Activated T-cell treated with anti-CD3 and anti-CD28 coated beads for 1 hour (primary cell): ENCODE measurements around the gene PRSS22.

Experiments used
- DNase-seq: peaks from one replicate; pipeline ENCODE4 v3.0.0-alpha.2; 2020; ENCODE audit warnings: low read depth

PRSS22 gene

GRCh38 chr16:2852003-2852730 lies 5.8 kb downstream of the PRSS22 start:
- DNase-seq, result no peak

- no peak for DNase-seq
Observed at GRCh38 chr16:2848933-2849725, 8.8 kb downstream of the PRSS22 start.

- no peak for DNase-seq
Observed at GRCh38 chr16:2846511-2847310, 11.3 kb downstream of the PRSS22 start.

DNA sequence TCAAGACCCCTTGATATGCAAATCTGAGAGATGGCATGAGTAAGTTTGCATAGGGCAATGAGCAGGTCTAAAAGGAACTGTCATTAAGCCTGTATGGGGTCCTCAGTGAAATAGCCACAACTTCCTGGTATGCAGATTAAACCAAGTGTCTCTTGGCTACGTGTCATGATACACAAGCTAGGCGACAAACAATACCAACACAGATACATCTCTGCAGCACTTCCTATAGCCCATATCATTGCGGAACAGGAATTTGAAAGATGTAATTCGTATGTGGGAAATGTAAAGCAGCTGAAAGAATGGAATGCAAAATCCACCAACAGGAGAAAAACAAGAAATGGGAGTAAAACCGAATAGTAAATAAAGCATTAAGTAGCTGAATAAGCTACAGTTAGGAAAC lies 12.9 kb downstream of the PRSS22 start:
- DNase-seq, result no peak

DNA sequence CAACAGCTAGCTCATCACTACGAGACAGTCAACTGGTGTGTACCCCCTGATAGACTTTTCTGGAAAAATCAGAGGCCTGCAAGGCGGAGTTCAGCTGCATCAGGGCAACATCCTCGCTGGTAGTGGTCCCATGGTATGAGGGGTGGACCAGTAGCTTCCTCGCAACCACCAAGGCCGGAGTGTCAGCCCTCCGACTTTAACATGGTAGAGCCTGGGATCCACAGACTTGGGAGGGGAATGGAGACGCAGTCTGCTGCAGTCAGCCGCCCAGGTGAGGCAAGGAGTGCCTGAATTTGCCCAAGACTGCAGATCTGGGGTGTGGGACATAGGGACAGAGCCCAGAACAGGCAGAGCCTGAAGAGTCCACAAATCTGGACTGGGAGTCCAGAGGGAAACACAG lies 14.4 kb downstream of the PRSS22 start:
- DNase-seq, result no peak

DNA sequence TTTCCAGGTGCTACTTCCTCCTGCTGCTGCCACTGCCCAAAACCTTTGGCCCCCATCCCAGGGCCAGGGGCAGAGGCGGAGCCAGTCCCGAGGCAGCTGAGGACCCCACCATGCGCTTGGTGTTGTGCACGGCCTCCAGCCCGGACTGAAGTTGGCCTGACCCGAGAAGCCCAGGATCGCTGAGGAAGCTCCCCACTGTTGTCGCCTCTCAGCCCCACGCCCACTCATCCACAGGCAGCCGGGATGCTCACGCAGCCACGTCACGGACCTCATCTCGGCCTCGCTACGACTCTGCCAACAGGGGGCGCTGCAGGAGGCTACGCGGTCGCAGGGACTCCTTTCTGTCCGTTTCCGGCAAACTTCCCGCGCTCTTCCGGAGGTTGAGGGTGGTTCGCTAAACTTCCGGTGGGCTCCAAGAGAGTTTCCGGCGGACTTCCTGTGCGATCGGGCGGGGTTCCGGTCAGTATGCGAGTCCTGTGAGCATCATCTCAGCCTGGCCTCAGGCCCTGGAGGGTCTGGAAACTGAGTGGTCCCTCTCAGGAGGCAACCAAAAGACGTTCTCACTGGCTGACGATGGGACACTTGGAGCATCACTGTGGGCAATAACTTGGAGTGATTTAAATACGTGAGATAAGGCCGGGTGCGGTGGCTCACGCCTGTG lies 15.5 kb downstream of the PRSS22 start:
- peak; percentile 56 for DNase-seq

GRCh38 chr16:2841606-2842339 lies 16.2 kb downstream of the PRSS22 start:
- DNase-seq, result no peak

DNA sequence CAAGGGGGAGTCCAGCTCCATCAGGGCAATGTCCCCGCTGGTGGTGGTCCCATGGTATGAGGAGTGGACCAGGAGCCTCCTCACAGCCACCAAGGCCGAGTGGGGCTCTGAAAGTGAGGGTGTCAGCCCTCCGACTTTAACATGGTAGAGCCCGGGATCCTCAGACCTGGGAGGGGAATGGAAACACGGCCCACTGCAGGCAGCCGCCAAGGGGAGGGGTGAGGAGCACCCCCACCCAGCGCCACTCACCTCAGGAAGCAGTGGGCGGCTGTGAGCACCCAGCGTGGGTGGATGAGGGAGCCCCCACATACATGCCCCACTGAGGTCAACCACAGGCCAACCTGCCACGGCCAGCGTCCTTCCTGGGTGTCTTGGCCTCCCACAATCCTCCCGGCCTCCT lies 17.1 kb downstream of the PRSS22 start:
- DNase-seq, result no peak

DNA sequence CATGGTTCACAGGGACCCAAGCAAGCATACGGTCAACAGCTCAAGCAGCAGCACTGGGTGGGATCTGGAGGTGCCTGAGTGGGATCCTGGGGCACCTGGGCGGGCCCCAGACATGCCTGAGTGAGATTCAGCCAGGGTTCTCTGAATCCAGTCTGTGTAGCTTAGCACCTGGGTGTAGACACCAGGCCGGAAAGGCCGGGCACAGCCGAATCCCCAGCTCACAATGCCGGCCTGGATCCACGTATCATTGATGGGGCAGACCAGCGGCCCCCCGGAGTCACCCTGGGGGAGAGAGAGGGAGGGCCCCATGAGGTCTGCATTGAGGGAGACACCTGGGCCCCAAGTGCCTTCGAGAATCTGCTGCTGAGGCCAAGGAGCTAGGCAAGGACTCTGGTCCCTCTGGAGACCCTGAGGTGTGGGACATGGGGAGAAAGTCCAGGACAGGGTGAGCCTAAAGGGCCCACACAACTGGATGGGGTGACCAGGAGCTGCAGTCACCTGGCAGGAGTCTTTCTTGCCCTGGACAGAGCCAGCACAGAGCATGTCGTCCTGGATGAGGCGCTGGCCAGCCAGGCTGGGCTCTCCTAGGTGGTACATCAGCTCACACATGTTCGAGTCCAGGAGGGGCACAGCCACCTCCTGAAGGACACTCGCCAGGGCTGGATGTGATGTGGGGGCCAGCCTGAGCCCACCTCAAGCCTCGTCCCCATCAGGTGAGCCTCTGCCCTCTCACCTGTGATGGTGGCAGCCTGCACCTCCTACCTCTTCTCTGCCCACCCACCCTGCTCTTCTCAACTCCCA lies 18.1 kb downstream of the PRSS22 start:
- no peak for DNase-seq

DNA sequence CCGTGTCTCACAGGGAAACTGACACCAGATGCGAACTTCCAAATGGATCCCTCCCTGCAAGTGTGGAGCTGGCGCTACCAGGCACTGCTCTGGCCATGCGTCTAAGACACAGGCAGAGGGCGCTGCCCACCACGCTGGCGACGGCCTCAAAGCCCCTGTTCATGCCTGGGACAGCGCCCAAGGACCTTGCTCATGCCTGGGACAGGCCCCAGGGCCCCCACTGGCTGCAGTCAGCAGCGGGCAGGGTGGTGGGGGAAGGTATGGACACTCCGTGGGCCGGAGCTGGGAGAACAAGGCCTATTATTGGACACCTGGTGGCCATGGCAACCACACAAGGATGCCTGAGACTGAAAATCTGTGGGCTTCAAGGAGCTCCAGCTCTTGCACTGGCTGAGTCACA lies 19.0 kb downstream of the PRSS22 start:
- peak; percentile 21 for DNase-seq

GRCh38 chr16:2836646-2837508 lies 21.1 kb downstream of the PRSS22 start:
- no peak for DNase-seq

DNA sequence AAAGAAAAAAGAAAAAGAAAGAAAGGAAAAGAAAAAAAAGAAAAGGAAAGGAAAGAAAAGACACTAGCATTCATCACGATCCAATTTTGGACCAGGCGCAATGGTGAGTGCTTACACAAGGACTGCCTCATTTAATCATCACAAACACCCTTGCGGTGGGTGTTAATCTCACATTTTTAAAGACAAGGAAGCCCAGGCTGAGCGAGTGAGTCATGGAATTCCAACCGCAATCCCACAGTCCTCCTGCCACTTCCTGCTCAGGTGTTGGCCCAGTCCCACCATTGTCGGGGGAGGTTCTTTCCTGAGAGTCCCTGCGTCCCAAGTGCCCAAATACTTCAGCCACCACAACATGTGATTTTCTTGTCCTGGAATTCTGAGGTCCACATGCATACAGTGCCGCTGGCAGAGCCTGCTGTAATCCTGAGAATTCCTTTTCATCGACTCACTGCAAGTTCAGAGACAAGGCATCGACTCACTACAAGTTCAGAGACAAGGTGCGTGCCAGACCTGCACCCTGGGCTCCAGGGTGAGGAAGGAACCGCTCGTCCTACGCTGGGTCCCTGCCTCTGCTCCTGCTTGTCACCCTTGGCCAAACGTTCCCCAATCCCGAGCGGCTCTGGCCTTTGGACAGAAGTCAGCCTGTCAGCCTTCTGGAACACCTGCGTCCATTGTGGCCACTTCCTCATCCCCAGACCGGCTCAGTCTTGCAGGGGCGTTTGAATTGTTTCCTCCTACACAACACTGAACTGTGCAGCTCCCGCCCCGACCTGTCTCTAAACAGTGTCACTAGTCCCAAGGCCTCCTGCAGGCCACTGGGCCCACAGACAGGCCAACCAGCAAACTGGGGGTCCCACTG lies 22.1 kb downstream of the PRSS22 start:
- no peak for DNase-seq

- DNase-seq, result no peak
Observed at GRCh38 chr16:2834968-2835367, 23.0 kb downstream of the PRSS22 start.

- DNase-seq, result no peak
Observed at GRCh38 chr16:2833776-2834175, 24.2 kb downstream of the PRSS22 start.

DNA sequence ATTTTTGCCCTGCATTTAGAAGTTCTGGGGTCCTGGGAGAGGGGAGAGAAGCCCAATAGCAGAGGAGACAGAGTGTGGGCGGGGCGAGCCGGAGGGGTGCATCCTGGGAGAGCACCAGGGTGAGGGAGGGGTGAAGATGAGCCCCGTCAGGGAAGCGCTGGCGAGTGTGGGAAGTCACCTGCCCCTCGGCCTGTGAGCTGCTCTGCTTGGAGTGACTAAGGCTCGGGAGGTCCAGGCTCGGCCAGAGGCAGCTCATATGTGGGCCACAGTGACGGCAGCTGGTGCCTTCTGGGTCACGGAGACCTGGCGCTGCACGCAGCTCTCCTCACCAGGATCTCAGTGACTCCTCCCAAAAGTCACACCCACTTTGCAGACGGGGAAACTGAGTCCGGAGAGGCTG lies 26.8 kb downstream of the PRSS22 start:
- no peak for DNase-seq

- no peak for DNase-seq
Observed at GRCh38 chr16:2830355-2830695, 27.6 kb downstream of the PRSS22 start.

- DNase-seq, result no peak
Observed at GRCh38 chr16:2829501-2830354, 28.2 kb downstream of the PRSS22 start, which contains the start of gene ZG16B. Gene ZG16B (plus strand): TSS chr16:2830303. CDS start chr16:2830442, 139 bp downstream.
